ENCODE measurements around the gene WIPF3. TPM values are rescaled to one million over a fixed set of nuclear protein-coding genes. Genes with fewer than 3 reads are reported as not detected.
"Not testable (repeated sequence)": the region's sequence is repeated elsewhere in the genome, so short reads cannot be mapped to it uniquely, and the experiment has no call there.

Gene WIPF3
- polyA plus RNA-seq, 3 donors = 4.6 to 5.7 (median 5.0) TPM

- no peak for DNase-seq (ENCODE audit: low read depth in 3 of 3, low spot score in 2 of 3)
Measured at GRCh38 chr7:29946428-29947186, 140.3 kb downstream of the WIPF3 start.

- no peak for DNase-seq (ENCODE audit: low read depth in 3 of 3, low spot score in 2 of 3)
Measured at GRCh38 chr7:29948587-29948986, 142.3 kb downstream of the WIPF3 start.

- DNase-seq (ENCODE audit: low read depth in 3 of 3, low spot score in 2 of 3) = no peak
Measured at GRCh38 chr7:29950480-29950879, 144.2 kb downstream of the WIPF3 start.

- DNase-seq (ENCODE audit: low read depth in 3 of 3, low spot score in 2 of 3) = no peak
Measured at GRCh38 chr7:29951206-29951605, 144.9 kb downstream of the WIPF3 start.

- no peak for DNase-seq (ENCODE audit: low read depth in 3 of 3, low spot score in 2 of 3)
Measured at GRCh38 chr7:29953726-29954347, 147.5 kb downstream of the WIPF3 start.

- no peak for DNase-seq (ENCODE audit: low read depth in 3 of 3, low spot score in 2 of 3)
Measured at GRCh38 chr7:29955075-29955792, 148.9 kb downstream of the WIPF3 start.

GRCh38 chr7:29955799-29956486 lies 149.6 kb downstream of the WIPF3 start:
- DNase-seq (ENCODE audit: low read depth in 3 of 3, low spot score in 2 of 3) = no peak

GRCh38 chr7:29956487-29956836 lies 150.2 kb downstream of the WIPF3 start:
- DNase-seq (ENCODE audit: low read depth in 3 of 3, low spot score in 2 of 3) = no peak

- DNase-seq (ENCODE audit: low read depth in 3 of 3, low spot score in 2 of 3) = no peak
Measured at GRCh38 chr7:29957521-29958310, 151.4 kb downstream of the WIPF3 start.

GRCh38 chr7:29958667-29959358 lies 152.5 kb downstream of the WIPF3 start:
- DNase-seq (ENCODE audit: low read depth in 3 of 3, low spot score in 2 of 3) = no peak

- not testable (repeated sequence) for DNase-seq (ENCODE audit: low read depth in 3 of 3, low spot score in 2 of 3)
Measured at GRCh38 chr7:29961611-29962010, 155.3 kb downstream of the WIPF3 start.

GRCh38 chr7:29962035-29962434 lies 155.7 kb downstream of the WIPF3 start:
- no peak for DNase-seq (ENCODE audit: low read depth in 3 of 3, low spot score in 2 of 3)

GRCh38 chr7:29965030-29965429 lies 158.7 kb downstream of the WIPF3 start:
- no peak for DNase-seq (ENCODE audit: low read depth in 3 of 3, low spot score in 2 of 3)

Other genes with a start within 250 kb of the WIPF3 start
- 1 to 10 TPM; 4.2 to 6.6 (median 4.5) TPM for gene PRR15, start 242.7 kb upstream of the WIPF3 start, polyA plus RNA-seq (ENCODE audit: insufficient read length in 3 of 3)
- 10 to 100 TPM; 67.9 to 71.1 (median 70.5) TPM for gene SCRN1, start 183.3 kb downstream of the WIPF3 start, polyA plus RNA-seq (ENCODE audit: insufficient read length in 3 of 3)
- 10 to 100 TPM; 19.2 to 23.8 (median 21.5) TPM for gene FKBP14, start 220.2 kb downstream of the WIPF3 start, polyA plus RNA-seq (ENCODE audit: insufficient read length in 3 of 3)
- gene PLEKHA8, start 221.9 kb downstream of the WIPF3 start, polyA plus RNA-seq (ENCODE audit: insufficient read length in 3 of 3) = 10 to 100 TPM; 17.2 to 18.2 (median 18.0) TPM